Esophagus squamous epithelium (tissue), 5 donors: ENCODE results near the gene PORCN. TPM values are rescaled to one million over a fixed set of nuclear protein-coding genes. Genes with fewer than 3 reads are reported as not detected.
A peak's percentile ranks its signal among the peaks of the same experiment; 100 is the strongest.

Experiments used
- DNase-seq: peaks from one replicate; lab custom pipeline; 2025; lab: John Stamatoyannopoulos, UW
- H3K27ac ChIP-seq, 4 donors: fragments of 200-600 bp; sonication (generic); one replicate each; pipeline ENCODE4 v1.5.1; 2016 to 2019; ENCODE audit warnings: mild to moderate bottlenecking in 1 of 4
- H3K27me3 ChIP-seq, 4 donors: fragments of 200-600 bp; sonication (generic); 1 replicate in 3 of 4; 2 replicates in 1 of 4; pipeline versions ENCODE4 v1.5.1 to v1.6.0; 2017 to 2021; ENCODE audit warnings: antibody characterized with exemption in 1 of 4
- H3K36me3 ChIP-seq, 3 donors: fragments of 200-600 bp; sonication (generic); one replicate each; pipeline ENCODE4 v1.5.1; 2016 to 2019
- H3K4me1 ChIP-seq, 3 donors: fragments of 200-600 bp; sonication (generic); one replicate each; pipeline ENCODE4 v1.5.1; 2017 to 2019
- H3K4me3 ChIP-seq, 4 donors: fragments of 200-600 bp; sonication (generic); 1 replicate in 3 of 4; 2 replicates in 1 of 4; pipeline ENCODE4 v1.5.1; 2016 to 2019; ENCODE audit warnings: mild to moderate bottlenecking in 2 of 4, moderate library complexity in 1 of 4
- H3K9me3 ChIP-seq, 3 donors: fragments of 200-600 bp; sonication (generic); one replicate each; pipeline ENCODE4 v1.5.1; 2016 to 2019
- POLR2A ChIP-seq, 4 donors: fragments of 450-650 bp; IDR thresholded peaks; one replicate each; pipeline ENCODE4 v1.6.1; 2017; ENCODE audit warnings: antibody characterized with exemption in 4 of 4, mild to moderate bottlenecking in 4 of 4, moderate library complexity in 3 of 4
- WGBS, 2 donors: methylation state at CpG; one replicate each; pipeline ENCODE4 v1.1.5; 2018; 5-methylcytosine and 5-hydroxymethylcytosine counted together
- intact Hi-C: fragments of 100-400 bp; cut with DNase I; formaldehyde crosslinking; loops from one replicate; pipeline ENCODE4 v1.15.0; 2022
- total RNA-seq, 4 donors: library from RNA; depleted of rRNA; stranded (reverse); fragments of >200 nt; gene quantifications; one replicate each; pipeline ENCODE4 v1.1.0, GENCODE V29; 2016
- TF ChIP-seq, protein P1 (sequence below), 6 experiments: fragments of 450-650 bp in 4 of 6; fragments of 200-600 bp in 2 of 6; sonication (generic) in 2 of 6; IDR thresholded peaks; one replicate each; pipeline ENCODE4 v1.5.1; 2016 to 2019; ENCODE audit warnings: antibody characterized with exemption in 6 of 6, mild to moderate bottlenecking in 4 of 6, moderate library complexity in 4 of 6
- donor health status: DM: yes; HTN: yes; CAD: no.

PORCN gene
- total RNA-seq, 4 donors from 2014 or later, result 11.2 to 25.8 (median 17.6) TPM

DNA sequence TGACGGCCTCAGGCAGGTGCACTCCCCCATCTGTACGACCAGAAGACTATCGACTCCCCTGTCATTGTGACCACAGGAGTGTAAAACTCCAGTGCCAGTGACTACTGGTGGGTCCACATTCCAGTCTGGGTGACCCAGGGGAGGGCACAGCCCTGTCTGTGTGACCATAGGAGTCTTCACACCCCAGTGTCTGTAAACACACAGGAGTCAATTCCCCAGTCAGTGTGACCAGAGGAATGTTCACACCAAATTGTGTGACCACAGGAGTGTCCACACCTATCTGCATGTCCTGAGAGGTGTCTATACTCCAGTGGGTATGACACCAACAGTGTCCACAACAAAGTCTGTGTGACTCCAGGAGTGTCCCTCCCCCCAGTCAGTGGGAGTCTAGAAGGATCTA, 20.8 kb upstream of the PORCN start:
- WGBS, 2 donors, result 74% methylated on average over 3 of the region's 3 CpGs; no CpG with 5 or more reads in 1 of the 2 donors
- peak overlapping the region in 1 of 4 donors; percentile 57 for H3K27ac ChIP-seq
- no peaks in the 10 kb centered on the region for H3K9me3 ChIP-seq
- intact Hi-C loops, result no loop called here
- no peak overlapping the region for H3K4me3 ChIP-seq
- peaks cover 0 to 24% (median 0%) of the 10 kb centered on the region in 3 donors for H3K4me1 ChIP-seq
- DNase-seq, result no peak
- peaks cover 0 to 29% (median 0%) of the 10 kb centered on the region in 3 donors for H3K36me3 ChIP-seq
- TF ChIP-seq, protein P1, sequence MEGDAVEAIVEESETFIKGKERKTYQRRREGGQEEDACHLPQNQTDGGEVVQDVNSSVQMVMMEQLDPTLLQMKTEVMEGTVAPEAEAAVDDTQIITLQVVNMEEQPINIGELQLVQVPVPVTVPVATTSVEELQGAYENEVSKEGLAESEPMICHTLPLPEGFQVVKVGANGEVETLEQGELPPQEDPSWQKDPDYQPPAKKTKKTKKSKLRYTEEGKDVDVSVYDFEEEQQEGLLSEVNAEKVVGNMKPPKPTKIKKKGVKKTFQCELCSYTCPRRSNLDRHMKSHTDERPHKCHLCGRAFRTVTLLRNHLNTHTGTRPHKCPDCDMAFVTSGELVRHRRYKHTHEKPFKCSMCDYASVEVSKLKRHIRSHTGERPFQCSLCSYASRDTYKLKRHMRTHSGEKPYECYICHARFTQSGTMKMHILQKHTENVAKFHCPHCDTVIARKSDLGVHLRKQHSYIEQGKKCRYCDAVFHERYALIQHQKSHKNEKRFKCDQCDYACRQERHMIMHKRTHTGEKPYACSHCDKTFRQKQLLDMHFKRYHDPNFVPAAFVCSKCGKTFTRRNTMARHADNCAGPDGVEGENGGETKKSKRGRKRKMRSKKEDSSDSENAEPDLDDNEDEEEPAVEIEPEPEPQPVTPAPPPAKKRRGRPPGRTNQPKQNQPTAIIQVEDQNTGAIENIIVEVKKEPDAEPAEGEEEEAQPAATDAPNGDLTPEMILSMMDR (IDR thresholded peaks at IDR 0.05), result no peak
- no peak for TF ChIP-seq POLR2A (IDR thresholded peaks at IDR 0.05)
- no peaks in the 10 kb centered on the region for H3K27me3 ChIP-seq

DNA sequence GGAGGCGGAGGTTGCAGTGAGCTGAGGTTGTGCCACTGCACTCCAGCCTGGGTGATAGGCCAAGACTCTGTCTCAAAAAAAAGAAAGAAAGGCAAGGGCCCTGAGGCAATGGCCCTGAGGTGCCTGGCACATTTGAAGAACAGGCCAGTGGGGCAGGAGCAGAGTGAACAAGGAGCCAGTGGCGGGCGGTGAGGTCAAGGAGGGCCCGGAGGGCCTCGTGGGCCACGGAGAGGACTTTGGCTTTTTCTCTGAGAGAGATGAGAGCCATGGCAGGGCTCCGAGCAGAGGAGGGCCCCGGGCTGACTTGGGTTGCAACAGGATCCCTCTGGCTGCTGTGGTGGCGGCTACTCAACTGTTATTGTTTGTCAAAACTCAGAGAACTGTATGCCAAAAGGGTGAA, 19.5 kb upstream of the PORCN start:
- WGBS, 2 donors, result 76 to 86% methylated on average over 1 to 8 of the region's 9 CpGs
- H3K27ac ChIP-seq, result peak overlapping the region in 1 of 4 donors; percentile 25
- peaks cover 0 to 24% (median 0%) of the 10 kb centered on the region in 3 donors for H3K4me1 ChIP-seq
- H3K36me3 ChIP-seq, result peaks cover 0 to 16% (median 0%) of the 10 kb centered on the region in 3 donors
- no peak overlapping the region for H3K4me3 ChIP-seq
- no peaks in the 10 kb centered on the region for H3K9me3 ChIP-seq
- no peaks in the 10 kb centered on the region for H3K27me3 ChIP-seq
- no peak for DNase-seq
- TF ChIP-seq, protein P1 (IDR thresholded peaks at IDR 0.05), result no peak
- TF ChIP-seq POLR2A (IDR thresholded peaks at IDR 0.05), result no peak
- intact Hi-C loops, result no loop called here

DNA sequence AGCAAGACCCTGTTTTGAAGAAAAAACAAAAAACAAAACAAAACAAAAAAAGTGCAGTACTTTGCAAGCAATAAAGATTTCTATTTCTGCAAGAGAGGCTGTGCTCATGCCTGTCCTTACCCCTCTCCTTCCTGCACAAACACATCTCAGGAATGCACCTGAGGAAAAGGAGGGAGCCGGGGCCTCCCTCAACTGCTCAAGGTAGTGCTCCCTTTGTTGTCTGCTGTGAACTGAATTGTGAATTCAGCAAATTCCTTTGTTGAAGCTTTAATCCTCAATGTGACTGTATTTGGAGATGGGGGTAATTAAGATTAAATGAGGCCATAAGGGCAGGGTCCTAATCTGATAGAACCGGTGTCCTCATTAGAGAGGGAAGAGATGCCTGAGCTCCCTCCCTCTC, 18.9 kb upstream of the PORCN start:
- H3K27ac ChIP-seq, result peak overlapping the region in 3 of 4 donors; percentile 36 to 73 (median 61)
- intact Hi-C loops, result no loop called here
- no peak for DNase-seq
- no peaks in the 10 kb centered on the region for H3K9me3 ChIP-seq
- peaks cover 0 to 24% (median 0%) of the 10 kb centered on the region in 3 donors for H3K4me1 ChIP-seq
- WGBS, 2 donors, result 57 to 81% methylated on average over 1 to 2 of the region's 2 CpGs
- H3K4me3 ChIP-seq, result no peak overlapping the region
- peaks cover 0 to 10% (median 0%) of the 10 kb centered on the region in 3 donors for H3K36me3 ChIP-seq
- no peaks in the 10 kb centered on the region for H3K27me3 ChIP-seq
- TF ChIP-seq POLR2A (IDR thresholded peaks at IDR 0.05), result no peak
- TF ChIP-seq, protein P1 (IDR thresholded peaks at IDR 0.05), result no peak

DNA sequence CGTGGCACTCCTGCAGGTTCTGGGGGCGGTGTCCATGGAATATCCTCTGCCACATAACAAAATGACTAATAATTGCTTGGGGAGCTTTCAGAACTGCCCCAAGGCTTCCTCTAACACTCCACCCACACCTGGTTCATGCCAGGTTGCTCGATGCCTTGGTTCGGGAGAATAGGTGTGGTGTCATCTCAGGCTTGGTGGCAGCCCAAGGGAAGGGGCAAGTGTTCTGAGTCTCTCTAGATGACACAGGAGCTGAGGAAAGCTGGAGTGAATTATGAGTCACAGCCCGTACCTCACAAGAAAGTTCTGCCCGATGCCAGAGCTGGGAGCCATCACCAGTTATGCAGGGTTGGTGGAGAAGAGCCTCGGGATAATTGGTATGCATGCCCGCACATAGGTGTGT, 18.1 kb upstream of the PORCN start:
- DNase-seq, result no peak
- Histone ChIP-seq H3K9me3 (no peaks in the 10 kb centered on the region), H3K4me3 (no peak overlapping the region), H3K36me3 (peaks cover 0 to 3% (median 0%) of the 10 kb centered on the region in 3 donors), H3K4me1 (peaks cover 0 to 24% (median 0%) of the 10 kb centered on the region in 3 donors), H3K27me3 (no peaks in the 10 kb centered on the region), H3K27ac (peak overlapping the region in 3 of 4 donors; percentile 36 to 73 (median 61))
- intact Hi-C loops, result no loop called here
- TF ChIP-seq, protein P1 (IDR thresholded peaks at IDR 0.05), result no peak
- TF ChIP-seq POLR2A (IDR thresholded peaks at IDR 0.05), result no peak
- WGBS, 2 donors, result 60% methylated on average over 8 of the region's 8 CpGs; no CpG with 5 or more reads in 1 of the 2 donors

DNA sequence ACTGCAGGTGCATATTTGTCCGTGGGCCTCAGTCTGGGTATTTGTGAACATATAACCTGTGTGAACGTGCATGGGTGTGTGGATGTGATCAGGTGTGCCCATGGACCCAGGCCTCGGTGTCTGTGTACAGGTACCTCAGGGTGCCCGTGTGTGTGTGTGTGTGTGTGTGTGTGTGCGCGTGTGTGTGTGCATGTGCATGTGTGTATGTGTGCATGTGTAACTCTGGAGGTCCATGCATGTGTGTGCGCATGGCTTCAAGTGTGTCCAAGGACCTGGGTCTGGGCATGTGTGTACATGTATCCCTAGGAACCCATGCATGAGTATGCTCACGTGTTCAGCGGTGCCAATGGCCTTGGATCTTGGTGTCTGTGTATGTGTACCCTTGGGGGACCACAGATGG, 17.0 kb upstream of the PORCN start:
- intact Hi-C loops, result no loop called here
- Histone ChIP-seq H3K27me3 (no peaks in the 10 kb centered on the region), H3K36me3 (no peaks in the 10 kb centered on the region), H3K9me3 (no peaks in the 10 kb centered on the region), H3K4me3 (no peak overlapping the region), H3K4me1 (peaks cover 0 to 24% (median 0%) of the 10 kb centered on the region in 3 donors), H3K27ac (no peak overlapping the region)
- TF ChIP-seq, protein P1 (IDR thresholded peaks at IDR 0.05), result no peak
- TF ChIP-seq POLR2A (IDR thresholded peaks at IDR 0.05), result no peak
- DNase-seq, result no peak
- WGBS, 2 donors, result 68% methylated on average over 6 of the region's 9 CpGs; no CpG with 5 or more reads in 1 of the 2 donors
